SK-N-MC (cell line): Measurements from ENCODE around the gene SYAP1.

ENCODE experiments used
- EZH2 ChIP-seq: fragments of 200-600 bp; sonication (generic); IDR thresholded peaks from one replicate; pipeline ENCODE4 v1.6.1; 2017; ENCODE audit warnings: antibody characterized with exemption
- FOXP2 ChIP-seq: optimal IDR thresholded peaks from 2 replicates; pipeline ENCODE3; 2011; ENCODE audit warnings: mild to moderate bottlenecking, moderate library complexity; ENCODE audit not compliant: insufficient read depth; ENCODE audit errors: extremely low read length, control extremely low read depth
- POLR2AphosphoS5 ChIP-seq: IDR thresholded peaks from 2 replicates; pipeline ENCODE4 v1.6.1; 2012; ENCODE audit warnings: mild to moderate bottlenecking, low read depth, low read length, borderline replicate concordance

DNA sequence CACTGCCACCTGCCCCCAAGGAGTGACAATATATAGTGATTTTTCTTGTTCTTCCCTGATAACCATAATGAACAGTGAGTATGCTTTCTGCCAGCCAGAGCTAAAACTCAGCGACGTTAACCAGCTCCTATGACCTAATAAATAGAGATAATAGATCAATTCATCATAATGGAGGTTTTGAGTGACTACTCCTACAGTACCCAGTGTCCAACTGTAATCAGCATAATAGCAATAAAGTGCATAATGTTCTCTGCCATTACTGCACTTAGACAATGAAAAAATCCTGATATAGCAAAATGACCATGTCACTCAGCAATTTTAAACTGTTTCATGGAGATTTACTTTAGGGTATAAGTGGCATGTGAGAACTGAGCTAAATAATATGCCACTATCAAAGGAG is 46.2 kb downstream of the SYAP1 start:
- TF ChIP-seq EZH2 (no peak), POLR2AphosphoS5 (no peak), FOXP2 (no peak)
